Stimulated activated CD4-positive, alpha-beta T cell treated with anti-CD3 and anti-CD28 coated beads, Interleukin-1b, Interleukin-23, amount 100 ng/mL, for 48 hours (primary cell): ENCODE data around the gene EPC1.
"Not testable (repeated sequence)": the region's sequence is repeated elsewhere in the genome, so short reads cannot be mapped to it uniquely, and the experiment has no call there.

Source experiments
- DNase-seq: peaks from one replicate; pipeline ENCODE4 v3.0.0-alpha.2; 2020

Gene EPC1

GRCh38 chr10:32372000-32372875 is 25.3 kb upstream of the EPC1 start:
- DNase-seq = no peak

- DNase-seq = no peak
These were observed 24.1 kb upstream of the EPC1 start for GRCh38 chr10:32371101-32371500.

GRCh38 chr10:32367793-32368453 is 21.0 kb upstream of the EPC1 start:
- DNase-seq = peak; percentile 60

- DNase-seq = no peak
These were observed 19.6 kb upstream of the EPC1 start for GRCh38 chr10:32366588-32366987.

DNA sequence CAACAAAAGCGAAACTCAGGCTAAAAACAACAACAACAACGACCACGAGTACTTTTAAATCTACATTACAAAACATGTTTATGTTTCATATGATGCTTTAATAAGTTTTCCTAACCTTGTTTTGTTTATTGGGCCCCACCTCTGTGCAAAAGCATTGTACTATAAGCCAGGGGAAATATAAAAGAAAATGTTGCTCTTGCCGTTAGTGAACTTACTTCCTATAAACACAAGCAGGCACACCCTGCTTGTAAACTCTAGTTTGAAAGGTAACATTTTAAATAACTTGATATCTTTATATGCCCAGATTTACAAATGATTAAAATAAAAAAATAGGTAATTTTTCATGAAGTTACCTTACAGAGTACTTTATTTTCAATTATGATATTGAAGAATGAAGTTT is 19.2 kb upstream of the EPC1 start:
- no peak for DNase-seq

GRCh38 chr10:32365404-32365803 is 18.4 kb upstream of the EPC1 start:
- DNase-seq = not testable (repeated sequence)

DNA sequence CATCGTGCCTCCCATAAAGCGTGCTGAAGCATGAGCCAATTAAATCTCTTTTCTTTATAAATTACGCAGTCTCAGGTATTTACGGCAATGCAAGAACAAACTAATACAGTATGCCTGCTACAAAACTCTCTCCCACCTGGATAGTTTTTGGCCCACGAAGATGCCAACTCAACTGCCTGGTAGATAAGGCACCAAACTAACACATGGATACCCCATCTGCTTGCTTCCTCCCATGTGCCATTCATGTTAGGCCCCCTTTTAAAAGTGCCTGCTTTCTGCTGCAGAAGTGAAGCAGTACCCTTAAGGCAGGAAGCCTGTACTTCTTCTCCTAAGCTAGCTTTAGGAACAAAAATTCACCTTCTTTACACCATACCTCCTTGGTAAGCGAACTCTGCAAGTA is 15.6 kb upstream of the EPC1 start:
- DNase-seq = no peak

DNA sequence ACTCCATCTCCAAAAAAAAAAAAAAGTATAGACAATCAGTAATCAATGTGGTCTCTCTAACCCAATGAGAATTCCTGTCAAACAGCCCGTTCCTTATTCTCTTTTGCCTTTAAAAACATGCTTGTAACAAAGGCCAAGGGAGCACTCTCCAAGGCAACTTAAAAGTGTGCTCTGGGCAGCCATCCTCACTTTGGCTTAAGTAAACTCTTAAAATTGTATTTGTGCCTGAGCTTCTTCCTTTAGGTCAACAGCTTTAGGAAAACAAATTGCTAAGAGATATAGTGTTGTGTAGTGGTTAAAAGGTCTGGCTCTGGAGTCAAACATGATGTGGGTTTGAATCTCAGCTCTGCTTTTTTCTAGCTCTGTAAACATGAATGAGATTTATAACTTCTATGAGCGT is 13.9 kb upstream of the EPC1 start:
- DNase-seq = no peak

- no peak for DNase-seq
These were observed 13.3 kb upstream of the EPC1 start for GRCh38 chr10:32360241-32360640.

DNA sequence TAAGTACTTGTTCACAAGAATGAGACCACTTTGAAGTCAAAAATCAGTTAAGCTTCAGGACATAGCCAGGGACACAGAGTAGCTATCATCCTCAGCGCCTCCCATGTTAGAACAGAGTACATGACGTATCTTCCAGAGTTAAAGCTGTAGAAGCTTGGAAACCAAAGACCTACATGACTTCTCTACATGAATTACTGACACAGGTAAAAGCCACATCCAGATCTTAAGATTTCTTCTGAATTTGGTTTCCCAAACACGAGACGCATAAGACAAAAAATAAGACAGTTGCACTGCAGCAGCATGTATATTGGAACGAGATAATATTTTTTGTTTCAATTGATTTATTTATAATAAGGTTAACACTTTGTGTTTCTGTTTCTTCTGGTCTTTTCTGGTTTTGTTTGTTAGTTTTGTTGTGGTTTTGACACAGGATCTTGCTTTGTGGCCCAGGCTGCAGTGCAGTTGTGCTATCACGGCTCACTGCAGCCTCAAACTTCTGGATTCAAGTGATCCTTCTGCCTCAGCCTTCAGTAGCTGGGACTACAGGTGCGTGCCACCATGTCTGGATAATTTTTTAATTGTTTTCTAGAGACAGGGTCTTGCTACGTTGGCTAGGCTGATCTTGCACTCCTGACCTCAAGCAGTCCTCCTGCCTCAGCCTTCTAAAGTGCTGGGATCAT is 10.2 kb upstream of the EPC1 start:
- DNase-seq = no peak

- not testable (repeated sequence) for DNase-seq
These were observed 7.7 kb upstream of the EPC1 start for GRCh38 chr10:32354690-32355089.

DNA sequence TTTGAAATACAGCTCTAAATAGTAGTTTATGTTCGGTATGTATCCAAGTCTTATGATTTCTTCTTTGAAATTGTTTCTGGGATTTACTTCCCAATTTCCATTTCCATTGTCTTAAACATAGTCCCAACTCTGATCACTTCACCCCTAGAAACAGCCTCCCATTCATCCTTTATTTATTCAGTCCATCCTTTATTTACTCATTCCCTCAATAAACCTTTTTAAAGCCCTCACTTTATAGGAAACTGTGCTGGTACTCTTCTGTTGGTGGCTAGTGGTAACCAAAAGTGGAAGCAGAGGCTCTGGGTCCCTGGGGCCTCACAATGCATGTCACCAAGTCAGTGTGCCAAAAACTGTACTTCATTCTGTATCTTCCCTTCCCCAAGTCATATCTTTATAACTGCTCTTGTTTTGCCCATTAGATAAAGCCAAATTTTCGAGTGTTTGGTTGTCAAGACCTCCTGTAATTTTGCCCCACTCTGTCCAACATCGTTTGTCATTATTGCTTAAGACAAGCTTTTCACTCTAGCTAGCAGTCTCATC is 3.9 kb upstream of the EPC1 start:
- DNase-seq = no peak

DNA sequence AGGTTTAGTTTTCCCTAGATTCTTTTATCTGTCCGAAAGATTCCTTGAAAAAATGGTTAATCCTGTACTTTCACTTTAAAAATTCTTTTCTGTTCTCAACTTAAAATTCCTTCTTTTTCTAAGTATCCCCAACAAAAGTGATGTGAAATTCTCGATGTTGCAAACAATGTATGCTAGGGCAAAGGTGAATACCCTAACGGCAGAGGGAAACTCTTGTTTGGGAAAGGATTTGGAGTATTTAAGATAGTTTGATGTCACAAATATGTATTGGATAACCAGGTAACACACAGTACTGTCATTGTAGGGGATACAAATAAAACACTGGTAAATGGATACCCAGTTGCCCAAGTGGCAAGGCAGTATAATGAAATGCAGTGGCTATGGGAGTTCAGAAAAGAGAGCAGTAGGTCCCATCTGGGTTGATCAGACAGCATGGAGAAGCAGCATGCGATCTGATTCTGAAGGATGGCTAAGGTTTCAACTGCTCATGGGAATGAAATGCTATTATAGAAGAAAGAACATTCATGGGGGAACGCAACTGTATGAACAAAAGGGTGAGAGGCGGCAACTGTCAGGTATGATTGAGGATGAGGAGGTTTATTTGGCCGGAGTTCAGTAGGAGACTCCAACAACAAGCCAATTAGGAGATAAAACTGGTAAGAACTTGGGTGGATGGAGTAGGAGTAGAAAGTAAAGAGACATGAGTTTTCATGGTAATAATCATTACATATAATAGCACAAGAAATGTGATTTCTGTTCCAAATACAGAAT is 3.2 kb upstream of the EPC1 start:
- no peak for DNase-seq

- no peak for DNase-seq
These were observed 2.2 kb upstream of the EPC1 start for GRCh38 chr10:32349199-32349585.

DNA sequence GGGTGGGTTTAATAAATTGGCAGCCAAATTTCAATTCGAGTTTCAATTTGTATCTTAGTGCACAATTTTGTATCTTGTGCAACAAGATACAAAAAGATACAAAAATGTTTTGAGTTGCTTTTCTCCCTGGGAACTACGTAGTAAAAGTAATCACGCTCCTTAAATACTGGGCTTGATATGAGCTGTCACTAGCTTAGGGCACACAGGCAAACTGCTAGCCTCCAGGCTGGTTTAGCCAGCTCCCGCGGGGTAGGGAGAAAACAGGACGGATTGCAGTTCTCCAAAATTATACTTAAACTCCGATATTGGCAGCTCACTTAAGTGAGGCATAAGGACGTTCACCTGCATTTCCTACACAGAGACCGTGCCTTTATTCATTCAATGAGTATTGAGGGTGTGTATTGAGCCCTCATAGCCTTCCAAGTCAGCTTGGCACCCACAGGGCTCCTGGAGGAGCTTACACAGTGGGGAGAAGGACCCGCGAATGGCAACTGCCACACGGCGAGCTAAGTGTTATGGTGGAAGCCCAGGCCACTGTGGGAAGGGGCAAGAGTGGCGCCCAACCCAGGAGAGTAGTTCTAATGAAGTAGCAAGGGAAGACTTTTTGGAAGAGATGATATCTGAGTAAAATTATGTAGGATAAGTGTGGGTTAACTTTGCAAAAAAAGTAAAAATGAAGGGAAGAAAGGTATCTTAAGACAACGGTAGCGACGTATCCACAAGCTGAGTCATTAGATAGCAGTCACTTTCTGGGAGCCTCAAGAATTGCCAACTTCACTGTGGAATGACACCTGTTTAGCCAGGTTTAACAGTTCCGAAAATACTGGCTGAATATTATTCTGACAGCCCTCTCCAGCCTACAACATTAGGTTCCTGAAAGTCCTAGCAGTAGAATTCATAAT is 1.6 kb upstream of the EPC1 start:
- DNase-seq = no peak

GRCh38 chr10:32347363-32348022 is 535 bp upstream of the EPC1 start:
- no peak for DNase-seq

GRCh38 chr10:32346134-32346550 is 816 bp downstream of the EPC1 start:
- peak; percentile 96 for DNase-seq

DNA sequence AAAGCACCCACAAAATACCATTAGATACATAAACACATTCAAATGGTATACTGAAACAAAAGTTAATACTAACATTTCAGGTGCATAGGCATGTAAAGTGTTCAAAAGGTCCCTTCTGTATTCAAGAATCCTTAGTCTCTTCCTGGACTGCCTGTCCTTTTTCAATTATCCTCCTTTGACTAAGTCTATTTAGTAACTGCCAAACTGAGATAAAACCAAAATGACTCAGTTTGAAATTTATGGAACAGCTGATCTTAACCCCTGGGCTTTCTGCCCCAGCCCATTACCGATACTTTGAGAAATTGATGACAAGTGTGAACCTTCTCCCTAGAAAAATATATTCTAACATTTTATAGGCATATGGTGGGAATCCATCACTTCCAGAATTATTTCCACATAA is 5.4 kb downstream of the EPC1 start:
- DNase-seq = no peak

- DNase-seq = peak; percentile 45
These were observed 6.3 kb downstream of the EPC1 start for GRCh38 chr10:32340596-32341180.

GRCh38 chr10:32338262-32338661 is 8.7 kb downstream of the EPC1 start:
- DNase-seq = no peak

- no peak for DNase-seq
These were observed 9.6 kb downstream of the EPC1 start for GRCh38 chr10:32337350-32337749.
